GM21360 (cell line): ENCODE results near the gene FLT1.

Experiments
- ATAC-seq: cut with Tn5 transposase; IDR thresholded peaks from one replicate; pipeline ENCODE4 v1.9.1; 2021; ENCODE audit warnings: mild to moderate bottlenecking, moderate library complexity; ENCODE audit not compliant: unreplicated experiment

The FLT1 gene

GRCh38 chr13:28349907-28350654, 144.8 kb downstream of the FLT1 start:
- no peak for ATAC-seq

- ATAC-seq = no peak
These were observed 145.6 kb downstream of the FLT1 start for GRCh38 chr13:28349371-28349770.

- ATAC-seq = no peak
These were observed 147.2 kb downstream of the FLT1 start for GRCh38 chr13:28347456-28348371.

DNA sequence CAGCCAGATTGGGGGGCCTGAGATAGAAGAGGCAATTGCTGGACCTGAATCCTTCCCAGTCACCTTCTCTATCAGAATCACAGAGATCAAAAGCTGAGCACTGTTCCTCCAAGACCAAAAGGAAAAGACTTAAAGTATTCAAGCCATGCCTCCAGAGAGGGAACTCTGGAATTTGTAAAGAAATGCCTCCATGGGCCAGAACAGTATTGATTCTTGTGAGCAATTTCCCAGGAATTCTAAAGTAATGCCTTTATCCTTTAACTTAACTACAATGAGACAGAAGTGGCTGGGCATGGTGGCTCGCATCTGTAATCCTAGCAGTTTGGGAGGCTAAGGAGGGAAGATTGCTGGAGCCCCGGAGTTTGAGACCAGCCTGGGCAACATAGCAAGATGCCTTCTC, 148.8 kb downstream of the FLT1 start:
- ATAC-seq = no peak

GRCh38 chr13:28344163-28344562, 150.8 kb downstream of the FLT1 start:
- no peak for ATAC-seq

DNA sequence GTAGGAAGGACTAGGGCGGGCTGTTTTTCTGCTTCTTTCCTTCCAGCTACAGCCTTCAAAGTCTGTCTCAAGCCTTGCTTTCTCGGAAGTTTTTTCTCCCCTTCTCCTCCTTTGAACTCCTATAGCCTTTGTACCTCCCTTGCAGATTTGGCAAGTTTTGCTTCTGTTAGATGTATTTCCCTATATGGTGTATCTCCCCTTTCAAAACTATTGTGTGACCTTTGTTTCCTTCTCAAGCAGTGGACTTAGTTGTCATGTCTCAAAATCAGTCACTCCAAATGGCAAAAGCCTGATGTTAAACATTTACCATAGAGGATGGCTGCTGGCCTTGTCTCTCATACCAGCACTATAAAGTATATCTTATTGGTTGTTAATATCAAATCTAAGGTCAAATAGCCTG, 152.7 kb downstream of the FLT1 start:
- ATAC-seq = no peak

- ATAC-seq = no peak
These were observed 154.6 kb downstream of the FLT1 start for GRCh38 chr13:28340272-28340793.

DNA sequence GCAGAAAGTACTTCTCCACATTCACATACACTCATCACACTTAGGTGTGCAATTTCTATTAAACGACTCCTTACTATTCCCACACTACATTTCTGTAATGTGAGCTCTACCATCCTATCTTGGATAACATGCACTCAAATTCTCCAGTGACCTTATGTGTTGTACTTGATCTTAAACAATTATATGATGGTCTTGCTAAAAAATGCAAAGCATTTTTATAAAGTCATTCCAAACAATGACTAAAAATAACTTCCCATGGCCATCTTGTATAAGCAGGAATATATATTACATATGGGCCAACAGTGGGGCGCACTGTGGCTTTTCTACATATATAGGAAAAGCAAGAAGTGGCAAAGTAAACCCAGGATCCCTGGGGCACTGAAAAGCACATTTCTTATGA, 155.5 kb downstream of the FLT1 start:
- no peak for ATAC-seq

- ATAC-seq = no peak
These were observed 156.2 kb downstream of the FLT1 start for GRCh38 chr13:28338742-28339141.

DNA sequence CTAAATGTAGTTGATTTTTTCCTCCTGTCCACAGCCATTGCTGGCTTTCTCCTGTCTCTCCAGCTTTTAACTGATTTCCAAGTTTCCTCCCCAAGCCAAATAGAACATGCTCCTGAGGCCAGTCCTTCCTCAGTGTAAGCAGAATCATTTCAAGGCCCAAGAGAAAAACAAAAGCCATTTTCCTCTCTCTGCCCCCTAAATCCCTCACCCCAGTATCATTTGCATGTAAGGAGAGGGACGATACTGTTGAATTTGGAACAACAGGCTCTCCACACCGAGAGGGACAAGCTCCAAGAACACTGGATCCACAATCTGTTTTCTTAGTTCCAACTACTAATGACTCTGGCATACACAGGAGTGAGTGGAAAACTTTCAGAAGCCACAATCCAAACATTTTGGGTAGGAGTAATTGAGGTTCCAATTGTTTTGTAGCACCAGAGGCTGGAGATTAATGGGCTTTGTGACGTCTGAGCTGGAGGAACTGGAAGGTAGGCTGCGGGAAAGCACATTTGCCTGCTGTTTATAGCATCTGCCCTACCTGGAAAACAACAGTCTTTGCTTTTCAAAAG, 156.8 kb downstream of the FLT1 start:
- no peak for ATAC-seq

GRCh38 chr13:28337166-28338005, 157.5 kb downstream of the FLT1 start:
- no peak for ATAC-seq

DNA sequence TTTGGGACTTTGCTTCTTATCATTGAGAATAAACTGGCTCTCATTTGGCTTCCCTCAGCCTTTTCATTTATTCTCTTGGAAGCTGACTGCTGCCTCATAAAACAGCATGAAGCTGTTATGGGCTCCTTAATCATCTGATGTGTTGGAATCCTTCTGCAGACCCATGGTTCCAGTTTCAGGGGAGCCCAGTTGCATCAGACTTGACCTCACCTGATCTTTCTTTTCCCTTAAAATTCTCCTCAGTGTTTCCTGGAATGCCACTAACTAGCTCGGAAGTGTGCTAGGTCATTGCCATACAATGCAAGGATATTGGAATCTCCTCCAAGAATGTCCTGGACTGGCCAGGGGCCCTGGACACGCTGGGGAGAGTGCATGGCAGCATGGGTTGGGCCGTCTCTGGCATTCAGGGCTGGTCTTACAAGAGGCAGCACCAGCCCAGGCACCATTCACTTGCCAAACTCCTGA, 158.7 kb downstream of the FLT1 start:
- ATAC-seq = no peak

DNA sequence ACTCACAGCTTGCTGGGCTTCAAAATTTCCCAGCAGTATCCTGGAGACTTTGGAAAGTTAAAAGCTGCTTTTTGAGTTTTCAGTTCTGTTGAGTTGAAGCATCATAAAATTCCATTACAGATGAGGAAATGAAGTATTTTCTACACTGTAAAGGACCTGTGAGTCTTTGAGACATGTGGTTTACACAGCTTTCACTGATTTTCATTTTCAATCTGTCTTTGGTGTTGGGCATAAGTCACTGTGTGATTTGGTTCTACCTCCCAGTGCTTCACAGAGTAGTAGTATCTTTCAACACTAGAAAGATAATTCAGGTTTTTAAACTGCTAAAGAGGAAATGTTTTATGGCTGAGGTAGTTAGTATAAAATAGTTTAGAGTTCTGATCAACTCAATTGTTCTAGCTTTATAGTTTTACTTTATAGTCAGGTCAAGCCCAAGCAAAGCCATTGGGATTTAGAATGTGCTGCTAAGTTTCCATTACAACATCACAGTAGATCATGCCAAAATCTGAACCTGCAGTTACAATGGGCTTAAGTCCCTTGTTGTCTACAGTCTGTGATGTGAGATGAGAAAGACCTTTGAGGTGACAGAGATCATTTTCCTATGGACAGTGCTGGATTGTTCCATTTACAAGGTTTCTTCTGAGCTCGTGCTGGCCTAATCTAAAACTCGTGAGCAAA, 161.6 kb downstream of the FLT1 start:
- no peak for ATAC-seq

DNA sequence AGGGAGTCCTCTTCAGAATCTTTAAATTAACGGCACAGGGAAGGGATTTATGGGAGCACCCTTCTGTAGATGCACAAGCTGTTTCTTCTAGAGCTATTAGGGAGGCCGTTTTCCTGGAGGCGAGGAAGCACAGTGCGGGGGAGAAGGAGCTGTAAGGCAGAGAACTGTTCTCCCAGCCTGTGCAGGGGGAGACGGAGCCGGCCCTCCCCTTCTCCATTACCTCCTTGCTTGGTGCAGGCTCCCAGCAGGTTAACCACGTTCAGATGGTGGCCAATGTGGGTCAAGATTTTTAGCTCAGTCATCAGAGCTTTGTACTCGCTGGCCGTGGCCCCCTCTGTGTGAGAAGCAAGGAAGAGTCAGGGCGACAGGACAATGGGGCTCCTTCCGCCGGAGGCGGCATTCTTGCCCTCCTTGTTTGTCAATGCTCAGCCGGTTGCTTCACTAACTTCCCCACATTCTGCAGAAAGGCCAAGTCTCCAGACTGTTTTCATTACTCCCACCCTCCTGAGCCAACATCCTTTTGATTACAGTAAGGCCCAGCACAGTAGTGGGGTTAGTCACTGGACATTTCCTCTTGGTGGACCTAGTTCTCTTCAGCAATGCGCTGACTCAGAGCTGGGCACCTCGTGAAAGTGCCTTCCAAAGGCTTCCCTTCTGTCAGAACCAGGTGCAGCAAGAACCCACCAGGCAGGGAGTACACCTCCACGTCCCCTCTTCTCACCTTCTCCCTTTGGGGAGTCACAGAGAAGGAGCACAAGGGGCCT, 165.4 kb downstream of the FLT1 start:
- no peak for ATAC-seq

- ATAC-seq = no peak
These were observed 166.7 kb downstream of the FLT1 start for GRCh38 chr13:28328271-28328607.

DNA sequence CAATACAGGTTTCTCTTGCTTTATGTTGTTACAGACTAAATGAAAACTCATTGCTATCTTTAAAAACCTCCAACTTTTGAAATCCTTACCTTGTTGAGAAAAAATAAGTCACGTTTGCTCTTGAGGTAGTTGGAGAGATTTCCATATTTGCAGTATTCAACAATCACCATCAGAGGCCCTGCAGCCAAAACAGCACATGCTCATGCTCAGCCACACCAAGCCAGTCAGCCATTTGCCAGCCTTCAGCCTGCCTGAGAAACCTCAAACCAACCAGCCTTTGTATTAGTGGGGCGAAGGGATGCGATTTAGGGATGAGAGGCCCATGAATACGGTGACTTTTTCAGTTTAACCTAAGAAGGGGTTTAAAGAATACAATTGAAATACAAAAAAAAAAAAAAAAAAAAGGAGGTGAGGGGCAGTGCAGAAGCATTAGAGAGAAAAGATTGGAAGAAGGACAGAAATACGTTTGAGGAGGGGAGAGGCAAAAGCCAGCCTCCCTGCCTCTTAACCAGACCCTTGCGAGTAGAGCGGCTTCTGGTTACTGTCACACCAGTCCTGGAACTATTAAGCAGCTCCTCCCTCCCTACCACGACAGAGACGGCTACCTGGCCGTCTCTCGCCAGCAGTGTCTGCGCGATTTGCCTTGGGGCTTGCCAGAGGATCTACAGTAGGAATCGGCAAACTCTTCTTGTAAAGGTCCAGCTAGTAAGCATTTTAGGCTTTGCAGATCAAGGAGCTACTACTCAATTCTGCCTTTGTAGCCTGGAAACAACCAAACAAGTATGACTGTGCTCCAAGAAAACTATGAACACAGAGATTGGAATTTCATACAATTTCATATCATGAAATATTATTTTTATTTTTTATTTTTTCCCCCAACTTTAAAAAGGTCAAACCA, 167.3 kb downstream of the FLT1 start:
- ATAC-seq = no peak

GRCh38 chr13:28326056-28326455, 168.9 kb downstream of the FLT1 start:
- ATAC-seq = no peak

- no peak for ATAC-seq
These were observed 169.9 kb downstream of the FLT1 start for GRCh38 chr13:28325022-28325421.
